ENCODE measurements around the gene KCNJ4.
"Not testable (repeated sequence)": the region's sequence is repeated elsewhere in the genome, so short reads cannot be mapped to it uniquely, and the experiment has no call there.

The KCNJ4 gene

DNA sequence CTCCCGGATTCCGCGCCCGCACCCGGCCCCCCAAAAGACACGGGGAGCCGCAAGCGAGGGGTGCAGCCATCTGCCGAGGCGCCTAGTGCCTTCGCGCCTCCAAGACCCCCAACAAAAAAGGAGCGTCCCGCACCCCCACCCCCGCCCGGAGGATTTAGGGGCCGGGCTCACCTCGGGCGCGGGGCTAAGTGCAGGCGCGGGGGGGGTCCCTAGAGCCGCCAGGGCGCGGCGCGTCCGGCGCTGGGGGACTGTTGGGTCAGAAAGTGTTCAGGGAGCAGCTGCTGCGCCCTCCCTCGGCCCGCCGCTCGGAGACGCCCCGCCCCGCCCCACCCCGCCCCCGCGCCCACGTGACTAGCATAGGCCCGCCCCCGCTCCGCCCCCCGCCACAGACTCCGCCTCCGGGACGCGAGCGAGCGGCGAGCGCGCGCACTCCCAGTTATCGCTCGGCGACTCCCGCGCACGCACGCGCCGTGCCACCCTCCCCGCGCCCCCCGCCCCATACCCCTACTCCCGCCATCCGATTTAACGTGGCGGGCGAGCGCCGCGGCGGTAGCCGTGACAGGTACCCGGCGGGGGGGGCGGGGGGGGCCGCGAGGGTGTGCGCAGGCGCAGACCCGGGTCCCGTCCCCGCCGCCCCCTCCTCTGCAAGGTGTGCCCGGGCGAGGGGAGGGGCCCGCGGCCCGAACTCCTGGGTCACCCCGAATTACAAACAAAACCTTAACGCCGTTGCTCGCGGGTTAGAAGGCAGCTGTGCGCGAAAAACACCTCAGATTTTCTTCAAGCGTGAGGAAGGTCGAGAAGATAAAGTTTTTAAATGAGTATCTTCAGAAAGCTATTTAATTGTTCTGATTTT, 56.2 kb downstream of the KCNJ4 start:
- peak overlapping the region; percentile 75 for H3K4me2 ChIP-seq (ENCODE audit: low read depth, low read length, poor library complexity, severe bottlenecking)
- H3K9me2 ChIP-seq (replicated peaks; ENCODE audit: low read depth, low read length): no peaks in the 10 kb centered on the region
- peaks cover 29% of the 10 kb centered on the region for H3K4me1 ChIP-seq (ENCODE audit: insufficient read depth, low read length, poor library complexity, severe bottlenecking)
- H3K36me3 ChIP-seq (ENCODE audit: insufficient read depth, low read length): no peaks in the 10 kb centered on the region
- TF ChIP-seq EZH2phosphoT487 (IDR thresholded peaks at IDR 0.05; ENCODE audit: borderline replicate concordance): no peak
- peaks cover 7% of the 10 kb centered on the region; the same call in 1 of the 2 replicates for H3F3A ChIP-seq (ENCODE audit: low read depth)
- peak overlapping the region; percentile 87 for H3K9ac ChIP-seq (ENCODE audit: low read depth, low read length, poor library complexity, severe bottlenecking)
- H3K79me2 ChIP-seq (ENCODE audit: insufficient read depth, low read length): peaks cover 44% of the 10 kb centered on the region
- peak overlapping the region; percentile 87 for H3K4me3 ChIP-seq (ENCODE audit: low read length, poor library complexity, severe bottlenecking)
- no peaks in the 10 kb centered on the region for H3K27me3 ChIP-seq (ENCODE audit: insufficient read depth, low read length, poor library complexity, severe bottlenecking)
- no peaks in the 10 kb centered on the region for H3K9me3 ChIP-seq (ENCODE audit: insufficient read depth, low read depth, low read length)
- H2AFZ ChIP-seq (ENCODE audit: low read length): peak overlapping the region; percentile 96
- peaks cover 12% of the 10 kb centered on the region for H4K20me1 ChIP-seq (ENCODE audit: insufficient read depth, low read length, poor library complexity, severe bottlenecking)

DNA sequence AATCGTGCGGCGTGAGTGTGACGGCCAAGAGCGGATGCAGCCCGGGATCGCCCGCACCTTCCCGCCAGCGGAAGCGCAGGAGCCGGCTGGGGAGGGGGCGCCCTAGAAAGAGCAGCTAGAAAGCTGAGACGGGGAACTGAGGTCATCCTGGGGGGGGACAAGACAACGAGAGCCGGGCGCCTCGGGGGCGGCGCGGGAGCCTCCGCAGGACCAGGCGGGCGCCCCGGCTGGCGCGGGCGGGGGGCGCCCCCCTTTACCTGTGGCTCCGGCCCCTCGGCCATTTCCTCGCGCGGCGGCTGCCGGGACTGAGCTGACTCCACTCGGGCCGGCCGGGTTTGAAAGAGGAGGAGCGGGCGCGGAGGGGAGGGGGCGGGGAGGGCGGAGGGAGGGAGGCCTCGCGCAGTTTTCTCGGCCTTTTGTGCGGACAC, 56.8 kb downstream of the KCNJ4 start:
- peak overlapping the region; percentile 87 for H3K4me3 ChIP-seq (ENCODE audit: low read length, poor library complexity, severe bottlenecking)
- not testable (repeated sequence) for H2AFZ ChIP-seq (ENCODE audit: low read length); H3K27me3 ChIP-seq (ENCODE audit: insufficient read depth, low read length, poor library complexity, severe bottlenecking); H3K9me2 ChIP-seq (replicated peaks; ENCODE audit: low read depth, low read length); H3K36me3 ChIP-seq (ENCODE audit: insufficient read depth, low read length); H3F3A ChIP-seq (ENCODE audit: low read depth); H3K9me3 ChIP-seq (ENCODE audit: insufficient read depth, low read depth, low read length)
- H3K4me1 ChIP-seq (ENCODE audit: insufficient read depth, low read length, poor library complexity, severe bottlenecking): peaks cover 31% of the 10 kb centered on the region
- peak overlapping the region; percentile 87 for H3K9ac ChIP-seq (ENCODE audit: low read depth, low read length, poor library complexity, severe bottlenecking)
- H3K4me2 ChIP-seq (ENCODE audit: low read depth, low read length, poor library complexity, severe bottlenecking): peak overlapping the region; percentile 94
- peaks cover 51% of the 10 kb centered on the region for H3K79me2 ChIP-seq (ENCODE audit: insufficient read depth, low read length)
- peaks cover 12% of the 10 kb centered on the region for H4K20me1 ChIP-seq (ENCODE audit: insufficient read depth, low read length, poor library complexity, severe bottlenecking)

DNA sequence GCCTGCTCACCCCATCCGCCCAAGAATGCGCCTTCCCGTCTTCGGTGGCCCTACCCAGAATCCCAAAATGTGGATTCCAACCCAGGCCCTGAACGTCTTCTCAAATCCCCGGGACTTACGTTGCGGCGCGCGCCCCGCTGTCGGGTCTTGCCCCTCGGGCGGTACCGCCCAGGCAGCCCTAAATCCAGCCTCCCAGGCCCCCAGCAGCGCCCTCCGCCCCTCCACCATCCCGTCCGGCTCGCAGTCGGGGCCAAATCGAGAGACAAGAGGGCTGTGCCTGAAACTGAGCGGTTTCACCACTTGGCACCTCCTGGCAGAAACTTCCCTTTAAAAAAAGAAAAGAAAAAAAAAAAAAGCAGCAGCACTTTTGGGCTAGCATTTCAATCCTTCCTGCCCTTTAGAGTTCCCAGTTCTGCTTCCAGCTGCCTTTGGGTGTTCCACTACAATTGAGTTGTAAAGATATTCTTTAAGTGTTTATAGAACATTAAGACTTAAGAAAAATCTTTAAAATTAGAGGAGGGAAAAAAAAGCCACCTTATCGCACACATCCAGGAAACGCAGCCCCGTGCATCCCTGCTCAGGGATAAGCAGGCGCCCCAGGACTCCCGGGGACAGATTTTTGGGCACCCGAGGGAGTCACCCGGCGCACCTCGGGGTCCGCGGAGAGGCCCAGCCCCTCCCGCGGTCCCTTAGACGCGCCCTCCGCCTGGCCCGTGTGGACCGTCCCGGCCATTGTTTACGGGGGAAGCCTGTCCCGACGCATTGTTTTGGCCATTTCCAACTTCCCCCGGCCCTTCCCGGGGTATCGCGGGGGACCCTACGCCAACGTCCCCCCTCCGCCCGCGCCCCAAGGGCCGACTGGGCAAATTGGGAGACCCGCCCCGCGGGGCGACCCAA, 57.6 kb downstream of the KCNJ4 start:
- Histone ChIP-seq H2AFZ (ENCODE audit: low read length) (no peak overlapping the region), H3K79me2 (ENCODE audit: insufficient read depth, low read length) (peaks cover 58% of the 10 kb centered on the region), H3K9me3 (ENCODE audit: insufficient read depth, low read depth, low read length) (no peaks in the 10 kb centered on the region), H3K9ac (ENCODE audit: low read depth, low read length, poor library complexity, severe bottlenecking) (peak overlapping the region; percentile 87), H3K9me2 (replicated peaks; ENCODE audit: low read depth, low read length) (no peaks in the 10 kb centered on the region), H3K4me2 (ENCODE audit: low read depth, low read length, poor library complexity, severe bottlenecking) (peak overlapping the region; percentile 94), H3K4me3 (ENCODE audit: low read length, poor library complexity, severe bottlenecking) (peak overlapping the region; percentile 87), H3F3A (ENCODE audit: low read depth) (peaks cover 7% of the 10 kb centered on the region; the same call in 1 of the 2 replicates), H3K36me3 (ENCODE audit: insufficient read depth, low read length) (no peaks in the 10 kb centered on the region), H3K4me1 (ENCODE audit: insufficient read depth, low read length, poor library complexity, severe bottlenecking) (peaks cover 38% of the 10 kb centered on the region), H3K27me3 (ENCODE audit: insufficient read depth, low read length, poor library complexity, severe bottlenecking) (no peaks in the 10 kb centered on the region), H4K20me1 (ENCODE audit: insufficient read depth, low read length, poor library complexity, severe bottlenecking) (peaks cover 12% of the 10 kb centered on the region)
- TF ChIP-seq EZH2phosphoT487 (IDR thresholded peaks at IDR 0.05; ENCODE audit: borderline replicate concordance): no peak
- TF ChIP-seq, protein P1, sequence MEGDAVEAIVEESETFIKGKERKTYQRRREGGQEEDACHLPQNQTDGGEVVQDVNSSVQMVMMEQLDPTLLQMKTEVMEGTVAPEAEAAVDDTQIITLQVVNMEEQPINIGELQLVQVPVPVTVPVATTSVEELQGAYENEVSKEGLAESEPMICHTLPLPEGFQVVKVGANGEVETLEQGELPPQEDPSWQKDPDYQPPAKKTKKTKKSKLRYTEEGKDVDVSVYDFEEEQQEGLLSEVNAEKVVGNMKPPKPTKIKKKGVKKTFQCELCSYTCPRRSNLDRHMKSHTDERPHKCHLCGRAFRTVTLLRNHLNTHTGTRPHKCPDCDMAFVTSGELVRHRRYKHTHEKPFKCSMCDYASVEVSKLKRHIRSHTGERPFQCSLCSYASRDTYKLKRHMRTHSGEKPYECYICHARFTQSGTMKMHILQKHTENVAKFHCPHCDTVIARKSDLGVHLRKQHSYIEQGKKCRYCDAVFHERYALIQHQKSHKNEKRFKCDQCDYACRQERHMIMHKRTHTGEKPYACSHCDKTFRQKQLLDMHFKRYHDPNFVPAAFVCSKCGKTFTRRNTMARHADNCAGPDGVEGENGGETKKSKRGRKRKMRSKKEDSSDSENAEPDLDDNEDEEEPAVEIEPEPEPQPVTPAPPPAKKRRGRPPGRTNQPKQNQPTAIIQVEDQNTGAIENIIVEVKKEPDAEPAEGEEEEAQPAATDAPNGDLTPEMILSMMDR (conservative IDR thresholded peaks at IDR 0.05; ENCODE audit: low read length): no peak

DNA sequence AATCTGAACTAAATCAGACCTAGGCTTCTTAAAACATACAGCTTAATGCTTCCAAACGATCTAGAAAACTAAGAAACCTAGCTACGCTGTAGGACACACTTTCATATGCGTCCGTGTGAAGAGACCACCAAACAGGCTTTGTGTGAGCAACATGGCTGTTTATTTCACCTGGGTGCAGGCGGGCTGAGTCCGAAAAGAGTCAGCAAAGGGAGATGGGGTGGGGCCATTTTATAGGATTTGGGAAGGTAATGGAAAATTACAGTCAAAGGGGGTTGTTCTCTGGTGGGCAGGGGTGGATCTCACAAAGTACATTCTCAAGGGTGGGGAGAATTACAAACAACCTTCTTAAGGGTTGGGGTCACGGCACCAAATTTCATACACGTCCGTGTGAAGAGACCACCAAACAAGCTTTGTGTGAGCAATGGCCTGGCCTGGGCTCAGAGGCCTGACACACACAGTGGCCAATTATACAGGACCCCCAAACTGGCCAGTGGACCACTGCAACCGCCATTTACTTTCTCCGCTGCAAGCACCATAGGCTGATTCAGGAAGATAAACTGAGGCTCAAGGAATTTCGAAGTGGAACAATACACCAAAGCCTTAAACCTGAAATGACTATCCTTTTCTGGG, 58.4 kb downstream of the KCNJ4 start:
- H3K9me2 ChIP-seq (replicated peaks; ENCODE audit: low read depth, low read length); H2AFZ ChIP-seq (ENCODE audit: low read length); H3F3A ChIP-seq (ENCODE audit: low read depth); H3K36me3 ChIP-seq (ENCODE audit: insufficient read depth, low read length); H3K27me3 ChIP-seq (ENCODE audit: insufficient read depth, low read length, poor library complexity, severe bottlenecking); H3K9me3 ChIP-seq (ENCODE audit: insufficient read depth, low read depth, low read length): not testable (repeated sequence)
- peak overlapping the region; percentile 94 for H3K4me2 ChIP-seq (ENCODE audit: low read depth, low read length, poor library complexity, severe bottlenecking)
- peak overlapping the region; percentile 87 for H3K9ac ChIP-seq (ENCODE audit: low read depth, low read length, poor library complexity, severe bottlenecking)
- peaks cover 14% of the 10 kb centered on the region for H4K20me1 ChIP-seq (ENCODE audit: insufficient read depth, low read length, poor library complexity, severe bottlenecking)
- peaks cover 66% of the 10 kb centered on the region for H3K79me2 ChIP-seq (ENCODE audit: insufficient read depth, low read length)
- H3K4me1 ChIP-seq (ENCODE audit: insufficient read depth, low read length, poor library complexity, severe bottlenecking): peaks cover 38% of the 10 kb centered on the region
- H3K4me3 ChIP-seq (ENCODE audit: low read length, poor library complexity, severe bottlenecking): peak overlapping the region; percentile 87

DNA sequence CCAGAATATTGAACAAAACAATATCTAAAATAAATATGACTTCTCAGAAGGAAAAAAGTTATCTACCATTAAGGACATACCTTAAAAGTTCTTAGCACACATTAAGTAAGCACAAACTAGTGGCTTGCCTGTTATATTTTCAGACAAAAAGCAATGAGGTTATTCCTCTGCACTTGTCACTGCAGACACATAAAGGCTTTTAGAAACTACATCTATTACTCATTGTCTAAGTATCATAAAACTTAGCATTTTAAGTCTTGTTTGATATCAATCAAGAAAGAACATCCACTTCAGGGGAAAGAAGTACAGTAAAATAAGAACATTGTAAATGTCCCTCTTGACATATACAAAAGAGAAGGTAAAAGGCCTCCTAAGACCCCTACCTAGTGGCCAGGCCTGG, 59.1 kb downstream of the KCNJ4 start:
- not testable (repeated sequence) for H3K27me3 ChIP-seq (ENCODE audit: insufficient read depth, low read length, poor library complexity, severe bottlenecking); H3F3A ChIP-seq (ENCODE audit: low read depth); H3K36me3 ChIP-seq (ENCODE audit: insufficient read depth, low read length); H3K9me2 ChIP-seq (replicated peaks; ENCODE audit: low read depth, low read length); H2AFZ ChIP-seq (ENCODE audit: low read length); H3K9me3 ChIP-seq (ENCODE audit: insufficient read depth, low read depth, low read length)
- peak overlapping the region; percentile 87 for H3K9ac ChIP-seq (ENCODE audit: low read depth, low read length, poor library complexity, severe bottlenecking)
- H3K4me3 ChIP-seq (ENCODE audit: low read length, poor library complexity, severe bottlenecking): peak overlapping the region; percentile 87
- H4K20me1 ChIP-seq (ENCODE audit: insufficient read depth, low read length, poor library complexity, severe bottlenecking): peaks cover 20% of the 10 kb centered on the region
- peaks cover 73% of the 10 kb centered on the region for H3K79me2 ChIP-seq (ENCODE audit: insufficient read depth, low read length)
- peak overlapping the region; percentile 94 for H3K4me2 ChIP-seq (ENCODE audit: low read depth, low read length, poor library complexity, severe bottlenecking)
- H3K4me1 ChIP-seq (ENCODE audit: insufficient read depth, low read length, poor library complexity, severe bottlenecking): peaks cover 41% of the 10 kb centered on the region
